ENCODE results near the gene EEF2K. TPM values are rescaled to one million over a fixed set of nuclear protein-coding genes. Genes with fewer than 3 reads are reported as not detected.

The EEF2K gene
- total and polyA plus RNA-seq, 2 of the 13 experiments (the other 11 are each of a cell fraction or from before 2014, with no cell fraction given): 22.0 to 23.8 TPM

DNA sequence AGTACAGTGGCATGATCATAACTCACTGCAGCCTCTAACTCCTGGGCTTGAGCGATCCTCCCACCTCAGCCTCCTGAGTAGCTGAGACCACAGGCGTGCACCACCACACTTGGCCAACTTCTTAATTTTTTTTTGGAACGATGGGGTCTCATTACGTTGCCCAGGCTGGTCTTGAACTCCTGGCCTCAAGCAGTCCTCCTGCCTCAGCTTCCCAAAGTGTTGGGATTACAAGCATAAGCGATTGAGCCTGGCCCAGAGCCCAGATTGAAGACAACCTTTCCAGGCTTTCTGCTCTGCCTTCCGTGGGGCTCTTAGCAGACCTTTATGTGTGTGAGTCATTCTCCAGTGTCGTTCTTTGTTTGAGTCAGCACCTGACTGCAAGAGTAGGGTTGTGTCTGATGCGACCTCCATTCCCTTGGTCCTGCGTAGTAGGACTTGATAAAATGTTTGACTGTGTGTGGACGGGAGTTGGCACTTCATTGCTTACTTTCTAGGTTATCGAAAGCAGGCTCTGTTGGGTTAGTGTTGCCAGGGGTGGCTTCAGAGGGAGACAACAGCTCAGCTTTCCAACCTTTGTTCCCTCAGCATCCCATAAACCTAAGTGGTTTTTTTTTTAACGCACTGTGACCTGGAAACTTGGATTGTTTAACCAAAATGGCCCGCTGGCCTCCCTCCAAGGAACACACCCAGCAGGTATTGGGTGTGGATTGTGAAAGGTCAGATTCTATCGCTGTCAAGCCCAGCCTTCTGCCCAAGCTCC is 26.4 kb downstream of the EEF2K start (continued):
- TF ChIP-seq, protein P1, sequence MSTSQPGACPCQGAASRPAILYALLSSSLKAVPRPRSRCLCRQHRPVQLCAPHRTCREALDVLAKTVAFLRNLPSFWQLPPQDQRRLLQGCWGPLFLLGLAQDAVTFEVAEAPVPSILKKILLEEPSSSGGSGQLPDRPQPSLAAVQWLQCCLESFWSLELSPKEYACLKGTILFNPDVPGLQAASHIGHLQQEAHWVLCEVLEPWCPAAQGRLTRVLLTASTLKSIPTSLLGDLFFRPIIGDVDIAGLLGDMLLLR (CRISPR knock-in tag; IDR thresholded peaks at IDR 0.05): 0 out of 2 replicates have a peak, but pooled peaks have one; percentile 22
- TF ChIP-seq ZNF644 (CRISPR knock-in tag; IDR thresholded peaks at IDR 0.05; ENCODE audit: low read depth) (peak; percentile 97), EZH2 (conservative IDR thresholded peaks at IDR 0.05; ENCODE audit: low read depth, low read length) (no peak), CEBPB (IDR thresholded peaks at IDR 0.05; ENCODE audit: borderline replicate concordance, low read depth, low read length) (peak; percentile 73), GZF1 (CRISPR knock-in tag; IDR thresholded peaks at IDR 0.05) (0 out of 2 replicates have a peak, but pooled peaks have one; percentile 35), CBFB (CRISPR knock-in tag; IDR thresholded peaks at IDR 0.05) (no peak), ZNF333 (CRISPR knock-in tag; IDR thresholded peaks at IDR 0.05; ENCODE audit: borderline replicate concordance) (no peak), THAP11 (CRISPR knock-in tag; IDR thresholded peaks at IDR 0.05) (0 out of 2 replicates have a peak, but pooled peaks have one; percentile 17), ZBTB42 (CRISPR knock-in tag; IDR thresholded peaks at IDR 0.05) (no peak), PPARG (CRISPR knock-in tag; conservative IDR thresholded peaks at IDR 0.05) (peak; percentile 74; the same call in 1 of the 2 replicates), SRSF4 (IDR thresholded peaks at IDR 0.05; ENCODE audit: low read depth, low read length, poor library complexity, severe bottlenecking) (no peak)
- TF ChIP-seq, protein P2, sequence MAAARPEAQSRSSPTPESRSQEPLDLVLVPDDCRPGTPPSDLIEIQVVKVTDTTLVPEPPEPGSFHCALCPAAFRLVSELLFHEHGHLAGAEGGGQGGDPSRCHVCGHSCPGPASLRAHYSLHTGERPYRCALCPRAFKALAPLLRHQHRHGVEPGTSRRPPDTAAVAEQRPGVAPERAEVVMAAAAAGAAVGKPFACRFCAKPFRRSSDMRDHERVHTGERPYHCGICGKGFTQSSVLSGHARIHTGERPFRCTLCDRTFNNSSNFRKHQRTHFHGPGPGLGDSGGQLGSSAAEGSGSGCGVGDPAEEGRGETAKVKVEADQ (CRISPR knock-in tag; IDR thresholded peaks at IDR 0.05; ENCODE audit: borderline replicate concordance): no peak
- TF ChIP-seq, protein P3, sequence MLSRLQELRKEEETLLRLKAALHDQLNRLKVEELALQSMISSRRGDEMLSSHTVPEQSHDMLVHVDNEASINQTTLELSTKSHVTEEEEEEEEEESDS (CRISPR knock-in tag; IDR thresholded peaks at IDR 0.05; ENCODE audit: borderline replicate concordance): no peak
- TF ChIP-seq, protein P4, sequence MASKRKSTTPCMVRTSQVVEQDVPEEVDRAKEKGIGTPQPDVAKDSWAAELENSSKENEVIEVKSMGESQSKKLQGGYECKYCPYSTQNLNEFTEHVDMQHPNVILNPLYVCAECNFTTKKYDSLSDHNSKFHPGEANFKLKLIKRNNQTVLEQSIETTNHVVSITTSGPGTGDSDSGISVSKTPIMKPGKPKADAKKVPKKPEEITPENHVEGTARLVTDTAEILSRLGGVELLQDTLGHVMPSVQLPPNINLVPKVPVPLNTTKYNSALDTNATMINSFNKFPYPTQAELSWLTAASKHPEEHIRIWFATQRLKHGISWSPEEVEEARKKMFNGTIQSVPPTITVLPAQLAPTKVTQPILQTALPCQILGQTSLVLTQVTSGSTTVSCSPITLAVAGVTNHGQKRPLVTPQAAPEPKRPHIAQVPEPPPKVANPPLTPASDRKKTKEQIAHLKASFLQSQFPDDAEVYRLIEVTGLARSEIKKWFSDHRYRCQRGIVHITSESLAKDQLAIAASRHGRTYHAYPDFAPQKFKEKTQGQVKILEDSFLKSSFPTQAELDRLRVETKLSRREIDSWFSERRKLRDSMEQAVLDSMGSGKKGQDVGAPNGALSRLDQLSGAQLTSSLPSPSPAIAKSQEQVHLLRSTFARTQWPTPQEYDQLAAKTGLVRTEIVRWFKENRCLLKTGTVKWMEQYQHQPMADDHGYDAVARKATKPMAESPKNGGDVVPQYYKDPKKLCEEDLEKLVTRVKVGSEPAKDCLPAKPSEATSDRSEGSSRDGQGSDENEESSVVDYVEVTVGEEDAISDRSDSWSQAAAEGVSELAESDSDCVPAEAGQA (IDR thresholded peaks at IDR 0.05; ENCODE audit: low read depth): no peak
- TF ChIP-seq, protein P4 (CRISPR knock-in tag; IDR thresholded peaks at IDR 0.05; ENCODE audit: borderline replicate concordance): no peak
- TF ChIP-seq, protein P5, sequence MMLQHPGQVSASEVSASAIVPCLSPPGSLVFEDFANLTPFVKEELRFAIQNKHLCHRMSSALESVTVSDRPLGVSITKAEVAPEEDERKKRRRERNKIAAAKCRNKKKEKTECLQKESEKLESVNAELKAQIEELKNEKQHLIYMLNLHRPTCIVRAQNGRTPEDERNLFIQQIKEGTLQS (CRISPR knock-in tag; IDR thresholded peaks at IDR 0.05): no peak
- TF ChIP-seq, protein P6, sequence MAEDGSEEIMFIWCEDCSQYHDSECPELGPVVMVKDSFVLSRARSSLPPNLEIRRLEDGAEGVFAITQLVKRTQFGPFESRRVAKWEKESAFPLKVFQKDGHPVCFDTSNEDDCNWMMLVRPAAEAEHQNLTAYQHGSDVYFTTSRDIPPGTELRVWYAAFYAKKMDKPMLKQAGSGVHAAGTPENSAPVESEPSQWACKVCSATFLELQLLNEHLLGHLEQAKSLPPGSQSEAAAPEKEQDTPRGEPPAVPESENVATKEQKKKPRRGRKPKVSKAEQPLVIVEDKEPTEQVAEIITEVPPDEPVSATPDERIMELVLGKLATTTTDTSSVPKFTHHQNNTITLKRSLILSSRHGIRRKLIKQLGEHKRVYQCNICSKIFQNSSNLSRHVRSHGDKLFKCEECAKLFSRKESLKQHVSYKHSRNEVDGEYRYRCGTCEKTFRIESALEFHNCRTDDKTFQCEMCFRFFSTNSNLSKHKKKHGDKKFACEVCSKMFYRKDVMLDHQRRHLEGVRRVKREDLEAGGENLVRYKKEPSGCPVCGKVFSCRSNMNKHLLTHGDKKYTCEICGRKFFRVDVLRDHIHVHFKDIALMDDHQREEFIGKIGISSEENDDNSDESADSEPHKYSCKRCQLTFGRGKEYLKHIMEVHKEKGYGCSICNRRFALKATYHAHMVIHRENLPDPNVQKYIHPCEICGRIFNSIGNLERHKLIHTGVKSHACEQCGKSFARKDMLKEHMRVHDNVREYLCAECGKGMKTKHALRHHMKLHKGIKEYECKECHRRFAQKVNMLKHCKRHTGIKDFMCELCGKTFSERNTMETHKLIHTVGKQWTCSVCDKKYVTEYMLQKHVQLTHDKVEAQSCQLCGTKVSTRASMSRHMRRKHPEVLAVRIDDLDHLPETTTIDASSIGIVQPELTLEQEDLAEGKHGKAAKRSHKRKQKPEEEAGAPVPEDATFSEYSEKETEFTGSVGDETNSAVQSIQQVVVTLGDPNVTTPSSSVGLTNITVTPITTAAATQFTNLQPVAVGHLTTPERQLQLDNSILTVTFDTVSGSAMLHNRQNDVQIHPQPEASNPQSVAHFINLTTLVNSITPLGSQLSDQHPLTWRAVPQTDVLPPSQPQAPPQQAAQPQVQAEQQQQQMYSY (CRISPR knock-in tag; IDR thresholded peaks at IDR 0.05): 0 out of 2 replicates have a peak, but pooled peaks have one; percentile 33

All from HepG2 (cell line).